GM21360 (cell line): Measurements from ENCODE around the gene KRTCAP2.
"Not testable (repeated sequence)": the region's sequence is repeated elsewhere in the genome, so short reads cannot be mapped to it uniquely, and the experiment has no call there.

Source experiments
- ATAC-seq: cut with Tn5 transposase; IDR thresholded peaks from one replicate; pipeline ENCODE4 v1.9.1; 2021; ENCODE audit warnings: mild to moderate bottlenecking, moderate library complexity; ENCODE audit not compliant: unreplicated experiment

The KRTCAP2 gene

GRCh38 chr1:155170806-155171205 lies 2.3 kb downstream of the KRTCAP2 start:
- ATAC-seq: no peak

- ATAC-seq: no peak
These were observed 2.9 kb downstream of the KRTCAP2 start for GRCh38 chr1:155170101-155170785.

- no peak for ATAC-seq
These were observed 3.6 kb downstream of the KRTCAP2 start for GRCh38 chr1:155169541-155169940.

- ATAC-seq: no peak
These were observed 4.5 kb downstream of the KRTCAP2 start for GRCh38 chr1:155168456-155169210.

GRCh38 chr1:155168105-155168445 lies 5.0 kb downstream of the KRTCAP2 start:
- not testable (repeated sequence) for ATAC-seq

- no peak for ATAC-seq
These were observed 5.7 kb downstream of the KRTCAP2 start for GRCh38 chr1:155167166-155168104.

GRCh38 chr1:155166471-155167165 lies 6.5 kb downstream of the KRTCAP2 start:
- ATAC-seq: no peak

- no peak for ATAC-seq
These were observed 7.0 kb downstream of the KRTCAP2 start for GRCh38 chr1:155166051-155166470.

- not testable (repeated sequence) for ATAC-seq
These were observed 8.5 kb downstream of the KRTCAP2 start for GRCh38 chr1:155164625-155165024.

- ATAC-seq: not testable (repeated sequence)
These were observed 9.3 kb downstream of the KRTCAP2 start for GRCh38 chr1:155163785-155164184.

GRCh38 chr1:155162631-155163030 lies 10.5 kb downstream of the KRTCAP2 start:
- ATAC-seq: not testable (repeated sequence)

- no peak for ATAC-seq
These were observed 13.0 kb downstream of the KRTCAP2 start for GRCh38 chr1:155160128-155160527.

GRCh38 chr1:155158991-155159390 lies 14.1 kb downstream of the KRTCAP2 start:
- ATAC-seq: no peak

- not testable (repeated sequence) for ATAC-seq
These were observed 17.0 kb downstream of the KRTCAP2 start for GRCh38 chr1:155155996-155156643.

GRCh38 chr1:155145491-155145890 lies 27.6 kb downstream of the KRTCAP2 start:
- ATAC-seq: no peak

GRCh38 chr1:155141749-155142148 lies 31.4 kb downstream of the KRTCAP2 start:
- no peak for ATAC-seq

GRCh38 chr1:155140630-155140953 lies 32.5 kb downstream of the KRTCAP2 start:
- no peak for ATAC-seq

GRCh38 chr1:155139895-155140629 lies 33.0 kb downstream of the KRTCAP2 start, which contains the start of gene DPM3:
DPM3 (minus strand) TSS chr1:155140531; CDS start chr1:155140240, 291 bp downstream.
- no peak for ATAC-seq

- no peak for ATAC-seq
These were observed 35.8 kb downstream of the KRTCAP2 start for GRCh38 chr1:155137154-155137949.
